Heart left ventricle (tissue), 13 donors: Measurements from ENCODE around the gene TMEM119.

ENCODE experiments used
- POLR2A ChIP-seq, 2 donors: fragments of 450-650 bp; IDR thresholded peaks; one replicate each; pipeline ENCODE4 v1.6.1; 2017; ENCODE audit warnings: antibody characterized with exemption in 2 of 2, mild to moderate bottlenecking in 2 of 2, moderate library complexity in 2 of 2
- TF ChIP-seq, protein P1 (sequence below), 12 donors: fragments of 200-600 bp; sonication (generic) in 4 of 12; IDR thresholded peaks; one replicate each; pipeline versions ENCODE4 v1.5.0 to v1.8.0; 2018 to 2022; ENCODE audit warnings: antibody characterized with exemption in 12 of 12, mild to moderate bottlenecking in 5 of 12
- donor health status: ischemic (EF 13 %, LVEDD 7.1; RV severe dilation, severe dysfunction).
- donor health status: DM: no; HTN: yes; CAD: no.
- donor health status: DM: no; HTN: no; CAD: no.
- donor health status: ischemic (EF 25% LVEDD 6.9; RV normal size, moderate dysfunction).
- donor health status: ischemic (EF 25% LVEDD 5.7; RV mildly dilated, moderate dysfunction).
- donor health status: ischemic (EF 35%, LVEDD 5.7; RV mildly dilated, moderate dysfunction).
- donor health status: nonischemic (EF 11% LVEDD 7.7; RV severe dilation, severe dysfunction).
- donor health status: DM: yes; HTN: yes; CAD: no.
- donor health status: PGD.
- donor health status: ischemic (EF 29% LVEDD 5.4; RV normal size, mild dysfunction).
- donor health status: nonischemic (EF 23%, LVEDD 6.1; RV moderate dilation, normal function).

DNA sequence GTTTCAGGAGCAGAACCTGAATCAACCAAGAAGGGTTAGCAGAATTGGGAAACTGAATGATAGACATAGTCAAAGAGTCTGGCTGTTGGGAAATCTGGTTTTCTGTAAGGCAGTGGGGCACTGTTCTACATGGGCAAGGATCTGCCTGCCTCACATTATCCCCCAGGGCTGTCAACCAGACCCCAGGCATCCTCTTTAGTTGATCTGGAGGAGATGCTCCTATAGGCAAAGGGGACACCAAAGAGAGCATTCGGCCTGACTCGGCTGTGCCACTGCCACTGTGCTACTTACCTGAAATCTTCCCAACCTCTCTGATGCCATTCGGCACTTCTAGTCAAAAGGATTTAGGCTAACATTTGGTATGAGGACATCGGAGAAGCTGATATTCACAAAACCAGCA lies 31.4 kb downstream of the TMEM119 start:
- TF ChIP-seq POLR2A (IDR thresholded peaks at IDR 0.05) = no peak
- TF ChIP-seq, protein P1, sequence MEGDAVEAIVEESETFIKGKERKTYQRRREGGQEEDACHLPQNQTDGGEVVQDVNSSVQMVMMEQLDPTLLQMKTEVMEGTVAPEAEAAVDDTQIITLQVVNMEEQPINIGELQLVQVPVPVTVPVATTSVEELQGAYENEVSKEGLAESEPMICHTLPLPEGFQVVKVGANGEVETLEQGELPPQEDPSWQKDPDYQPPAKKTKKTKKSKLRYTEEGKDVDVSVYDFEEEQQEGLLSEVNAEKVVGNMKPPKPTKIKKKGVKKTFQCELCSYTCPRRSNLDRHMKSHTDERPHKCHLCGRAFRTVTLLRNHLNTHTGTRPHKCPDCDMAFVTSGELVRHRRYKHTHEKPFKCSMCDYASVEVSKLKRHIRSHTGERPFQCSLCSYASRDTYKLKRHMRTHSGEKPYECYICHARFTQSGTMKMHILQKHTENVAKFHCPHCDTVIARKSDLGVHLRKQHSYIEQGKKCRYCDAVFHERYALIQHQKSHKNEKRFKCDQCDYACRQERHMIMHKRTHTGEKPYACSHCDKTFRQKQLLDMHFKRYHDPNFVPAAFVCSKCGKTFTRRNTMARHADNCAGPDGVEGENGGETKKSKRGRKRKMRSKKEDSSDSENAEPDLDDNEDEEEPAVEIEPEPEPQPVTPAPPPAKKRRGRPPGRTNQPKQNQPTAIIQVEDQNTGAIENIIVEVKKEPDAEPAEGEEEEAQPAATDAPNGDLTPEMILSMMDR (IDR thresholded peaks at IDR 0.05) = no peak
